Kidney capillary endothelial cell (primary cell): ENCODE data around the gene OR6Q1.

Experiments used
- DNase-seq: peaks from one replicate; pipeline ENCODE4 v3.0.0-alpha.2; 2018; ENCODE audit warnings: low spot score

The OR6Q1 gene

GRCh38 chr11:58058276-58059006, 27.7 kb downstream of the OR6Q1 start:
- no peak for DNase-seq

- no peak for DNase-seq
Measured at GRCh38 chr11:58059007-58059350, 28.2 kb downstream of the OR6Q1 start.

- no peak for DNase-seq
Measured at GRCh38 chr11:58060535-58060934, 29.8 kb downstream of the OR6Q1 start.

- no peak for DNase-seq
Measured at GRCh38 chr11:58060939-58061672, 30.4 kb downstream of the OR6Q1 start.

- no peak for DNase-seq
Measured at GRCh38 chr11:58061813-58062212, 31.1 kb downstream of the OR6Q1 start.

- no peak for DNase-seq
Measured at GRCh38 chr11:58067685-58068084, 36.9 kb downstream of the OR6Q1 start.

GRCh38 chr11:58068655-58069054, 37.9 kb downstream of the OR6Q1 start:
- no peak for DNase-seq

- no peak for DNase-seq
Measured at GRCh38 chr11:58070585-58070984, 39.8 kb downstream of the OR6Q1 start.

GRCh38 chr11:58075781-58076180, 45.0 kb downstream of the OR6Q1 start:
- no peak for DNase-seq
